H1 (cell line): Measurements from ENCODE around the gene BICD1. TPM values are rescaled to one million over a fixed set of nuclear protein-coding genes. Genes with fewer than 3 reads are reported as not detected.

Experiments
- CTCF ChIA-PET: fragments of 300-600 bp; sonication (Branson Sonifier 250); formaldehyde crosslinking; loops from one replicate; lab custom pipeline; 2021; ENCODE audit not compliant: partially characterized antibody; lab: Charles Lee
- POLR2A ChIA-PET: fragments of 300-600 bp; sonication (Branson Sonifier 250); formaldehyde crosslinking; loops from one replicate; lab custom pipeline; 2021; ENCODE audit warnings: inconsistent platforms; ENCODE audit not compliant: partially characterized antibody; lab: Charles Lee
- DNase-seq, 2 experiments: peaks; one replicate each; pipeline versions ENCODE4 v3.0.0 to v3.0.0-alpha.2; 2010 to 2022; ENCODE audit warnings: low spot score in 2 of 2, low read depth in 1 of 2, mixed read lengths in 1 of 2
- FAIRE-seq: peaks from 2 replicates; lab custom pipeline; 2011; peaks lifted over from hg19 to GRCh38; lab: Jason Lieb, UNC
- H2AFZ ChIP-seq: 2 replicates; pipeline ENCODE4 v1.8.1; 2012; ENCODE audit warnings: low read length, inconsistent platforms
- H2AK5ac ChIP-seq: 2 replicates; pipeline ENCODE4 v1.6.1; 2013; ENCODE audit warnings: low read depth, low read length
- H2BK120ac ChIP-seq: replicated peaks from 2 replicates; pipeline ENCODE3; 2013; ENCODE audit warnings: low read depth, low read length, inconsistent platforms
- H2BK12ac ChIP-seq: 2 replicates; pipeline ENCODE4 v1.6.1; 2013; ENCODE audit warnings: low read depth, low read length
- H2BK15ac ChIP-seq: 2 replicates; pipeline ENCODE4 v1.6.1; 2013; ENCODE audit warnings: low read length
- H2BK20ac ChIP-seq: 2 replicates; pipeline ENCODE4 v1.6.1; 2013; ENCODE audit warnings: low read length
- H2BK5ac ChIP-seq: 2 replicates; pipeline ENCODE4 v1.6.1; 2013; ENCODE audit warnings: low read depth, low read length
- H3K14ac ChIP-seq: 2 replicates; pipeline ENCODE4 v1.6.1; 2013; ENCODE audit warnings: inconsistent platforms; ENCODE audit not compliant: insufficient read length
- H3K18ac ChIP-seq: 2 replicates; pipeline ENCODE4 v1.6.1; 2013; ENCODE audit warnings: low read length; ENCODE audit errors: extremely low read depth
- H3K23ac ChIP-seq: 2 replicates; pipeline ENCODE4 v1.6.1; 2013; ENCODE audit warnings: inconsistent platforms; ENCODE audit not compliant: insufficient read length
- H3K23me2 ChIP-seq: 2 replicates; pipeline ENCODE4 v1.6.1; 2013; ENCODE audit warnings: low read depth, low read length
- H3K27ac ChIP-seq: 2 replicates; pipeline ENCODE4 v1.6.1; 2011; ENCODE audit warnings: low read depth, low read length, inconsistent platforms
- H3K27me3 ChIP-seq, 4 experiments: replicated peaks in 1 of 4; 1 replicate in 1 of 4; 2 replicates in 3 of 4; pipeline versions ENCODE4 v1.6.1 to v1.8.1; 2011 to 2013; ENCODE audit warnings: low read length in 3 of 4, mild to moderate bottlenecking in 3 of 4, inconsistent platforms in 2 of 4, mixed read lengths in 2 of 4, moderate library complexity in 1 of 4; ENCODE audit not compliant: control insufficient read depth in 3 of 4, insufficient read depth in 3 of 4; ENCODE audit errors: extremely low read depth in 1 of 4
- H3K36me3 ChIP-seq, 4 experiments: 2 replicates each; pipeline versions ENCODE4 v1.6.1 to v1.8.1; 2011 to 2013; ENCODE audit warnings: mild to moderate bottlenecking in 4 of 4, low read length in 3 of 4, moderate library complexity in 2 of 4, control low read depth in 1 of 4, inconsistent platforms in 1 of 4; ENCODE audit not compliant: insufficient read depth in 4 of 4, control insufficient read depth in 2 of 4
- H3K4ac ChIP-seq: replicated peaks from 2 replicates; pipeline ENCODE3; 2013; ENCODE audit warnings: low read length, low read depth, mixed read lengths, inconsistent platforms; ENCODE audit not compliant: insufficient read length
- H3K4me1 ChIP-seq, 4 experiments: replicated peaks in 1 of 4; 1 replicate in 1 of 4; 2 replicates in 3 of 4; pipeline versions ENCODE4 v1.6.1 to v1.8.1; 2011 to 2013; ENCODE audit warnings: low read length in 3 of 4, inconsistent platforms in 2 of 4, mixed read lengths in 1 of 4; ENCODE audit not compliant: insufficient read depth in 4 of 4, control insufficient read depth in 3 of 4
- H3K4me2 ChIP-seq, 2 experiments: 2 replicates each; pipeline versions ENCODE4 v1.6.1 to v1.8.1; 2011 to 2013; ENCODE audit warnings: low read depth in 2 of 2, low read length in 2 of 2, control low read depth in 1 of 2, inconsistent platforms in 1 of 2, mild to moderate bottlenecking in 1 of 2; ENCODE audit not compliant: insufficient read depth in 1 of 2
- H3K4me3 ChIP-seq, 4 experiments: fragments of 200-600, 300-600 bp in 1 of 4; sonication (generic), shearing (Covaris generic), sonication (Bioruptor Twin) in 1 of 4; 2 replicates each; pipeline versions ENCODE4 v1.5.1 to v1.8.1; 2011 to 2016; ENCODE audit warnings: low read length in 4 of 4, low read depth in 3 of 4, control low read depth in 2 of 4, inconsistent platforms in 2 of 4, mild to moderate bottlenecking in 2 of 4, mixed read lengths in 1 of 4, moderate library complexity in 1 of 4; ENCODE audit not compliant: insufficient read depth in 2 of 4; ENCODE audit errors: extremely low read depth in 1 of 4
- H3K56ac ChIP-seq: replicated peaks from 2 replicates; pipeline ENCODE3; 2013; ENCODE audit warnings: low read depth, mild to moderate bottlenecking, mixed read lengths, low read length, inconsistent platforms; ENCODE audit not compliant: insufficient read length
- H3K79me1 ChIP-seq: 2 replicates; pipeline ENCODE4 v1.6.1; 2013; ENCODE audit warnings: low read depth, low read length, control low read depth
- H3K79me2 ChIP-seq, 2 experiments: 2 replicates each; pipeline versions ENCODE4 v1.6.1 to v1.8.1; 2012 to 2013; ENCODE audit warnings: low read length in 2 of 2, mild to moderate bottlenecking in 2 of 2, inconsistent platforms in 1 of 2; ENCODE audit not compliant: insufficient read depth in 2 of 2, control insufficient read depth in 1 of 2
- H3K9ac ChIP-seq, 4 experiments: replicated peaks in 1 of 4; 1 replicate in 1 of 4; 2 replicates in 3 of 4; pipeline versions ENCODE4 v1.6.1 to v1.8.1; 2011 to 2013; ENCODE audit warnings: low read depth in 3 of 4, low read length in 3 of 4, control low read depth in 2 of 4, mild to moderate bottlenecking in 2 of 4, moderate library complexity in 2 of 4, inconsistent platforms in 1 of 4; ENCODE audit errors: extremely low read depth in 1 of 4
- H3K9me3 ChIP-seq, 2 experiments: 2 replicates each; pipeline versions ENCODE4 v1.6.1 to v1.8.1; 2012 to 2013; ENCODE audit warnings: mild to moderate bottlenecking in 2 of 2, moderate library complexity in 2 of 2, control low read depth in 1 of 2, inconsistent platforms in 1 of 2, low read depth in 1 of 2, low read length in 1 of 2, mixed read lengths in 1 of 2; ENCODE audit not compliant: insufficient read depth in 2 of 2
- H4K20me1 ChIP-seq, 2 experiments: replicated peaks in 1 of 2; 2 replicates each; pipeline versions ENCODE3 to v1.8.1; 2011 to 2013; ENCODE audit warnings: inconsistent platforms in 2 of 2, low read length in 2 of 2, mild to moderate bottlenecking in 1 of 2; ENCODE audit not compliant: insufficient read depth in 2 of 2, control insufficient read depth in 1 of 2
- H4K5ac ChIP-seq: 2 replicates; pipeline ENCODE4 v1.6.1; 2013; ENCODE audit warnings: low read length, low read depth, mixed read lengths, inconsistent platforms; ENCODE audit not compliant: insufficient read length
- H4K8ac ChIP-seq: 2 replicates; pipeline ENCODE4 v1.8.0; 2013; ENCODE audit warnings: mild to moderate bottlenecking, moderate library complexity, low read length, inconsistent platforms; ENCODE audit not compliant: insufficient read depth; ENCODE audit errors: extremely low read depth
- H4K91ac ChIP-seq: replicated peaks from 2 replicates; pipeline ENCODE3; 2013; ENCODE audit warnings: low read length, mixed read lengths, inconsistent platforms; ENCODE audit not compliant: insufficient read length
- BACH1 ChIP-seq: IDR thresholded peaks from 2 replicates; pipeline ENCODE4 v1.6.1; 2012; ENCODE audit warnings: low read length, improper control_type of control experiment
- BCL11A ChIP-seq, 2 experiments: IDR thresholded peaks; one replicate each; pipeline ENCODE4 v1.6.1; 2011; ENCODE audit warnings: low read depth in 2 of 2, low read length in 2 of 2, mild to moderate bottlenecking in 2 of 2
- EP300 ChIP-seq, 2 experiments: IDR thresholded peaks; 1 replicate in 1 of 2; 2 replicates in 1 of 2; pipeline ENCODE4 v1.6.1; 2011 to 2012; ENCODE audit warnings: low read depth in 2 of 2, low read length in 2 of 2, mild to moderate bottlenecking in 2 of 2, borderline replicate concordance in 1 of 2, inconsistent platforms in 1 of 2, moderate library complexity in 1 of 2
- JUN ChIP-seq: IDR thresholded peaks from 2 replicates; pipeline ENCODE4 v1.6.1; 2011; ENCODE audit warnings: low read depth, mild to moderate bottlenecking, improper control_type of control experiment, low read length
- RXRA ChIP-seq: IDR thresholded peaks from 2 replicates; pipeline ENCODE4 v1.6.1; 2011; ENCODE audit warnings: low read depth, mild to moderate bottlenecking, low read length, moderate library complexity; ENCODE audit not compliant: insufficient read depth
- SIN3A ChIP-seq, 2 experiments: IDR thresholded peaks in 1 of 2; conservative IDR thresholded peaks in 1 of 2; 2 replicates each; pipeline ENCODE4 v1.6.1; 2011 to 2012; ENCODE audit warnings: low read length in 2 of 2, improper control_type of control experiment in 1 of 2, low read depth in 1 of 2, mild to moderate bottlenecking in 1 of 2
- TAF1 ChIP-seq: IDR thresholded peaks from 2 replicates; pipeline ENCODE4 v1.6.1; 2011; ENCODE audit warnings: mild to moderate bottlenecking, low read depth, low read length
- TAF7 ChIP-seq: optimal IDR thresholded peaks from 2 replicates; pipeline ENCODE3; 2011; ENCODE audit warnings: low read depth, mild to moderate bottlenecking, inconsistent platforms, low read length, moderate library complexity, borderline replicate concordance
- ZNF274 ChIP-seq: IDR thresholded peaks from 2 replicates; pipeline ENCODE4 v1.7.0; 2012; ENCODE audit warnings: low read length, borderline replicate concordance; ENCODE audit errors: extremely low read depth
- WGBS, 2 experiments: shearing (Covaris generic) in 1 of 2; methylation state at CpG; one replicate each; pipeline versions ENCODE4 v1.1.6 to v1.1.7; 2013 to 2015; ENCODE audit warnings: low lambda C conversion rate in 2 of 2, mixed read lengths in 2 of 2, inconsistent platforms in 1 of 2, low coverage in 1 of 2, missing lambda C conversion rate in 1 of 2; ENCODE audit not compliant: insufficient replicate concordance in 2 of 2, insufficient coverage in 1 of 2, insufficient read length in 1 of 2; ENCODE audit errors: extremely low coverage in 1 of 2, missing lambda C conversion rate in 1 of 2; 5-methylcytosine and 5-hydroxymethylcytosine counted together
- polyA plus RNA-seq, 7 experiments: library from polyadenylated mRNA; depleted of rRNA in 3 of 7; stranded (reverse) in 5 of 7; unstranded in 2 of 7; fragments of >200 nt in 5 of 7; fragments of 200-250 nt in 2 of 7; gene quantifications; 1 replicate in 5 of 7; 2 replicates in 1 of 7; 4 replicates in 1 of 7; pipeline versions ENCODE4 v1.2.1 to v1.2.3, GENCODE V29; 2011 to 2013; ENCODE audit warnings: missing spikeins in 2 of 7, mixed read lengths in 2 of 7
- total RNA-seq: library from RNA; stranded (reverse); fragmentation: NEBNext Ultra II Directional; extraction: Animal tissue kit (Norgen Biotek cat#: 25700); gene quantifications from 2 replicates; pipeline ENCODE4 v1.2.1, GENCODE V29; 2021
- TF ChIP-seq, protein P1 (sequence below): IDR thresholded peaks from 2 replicates; pipeline ENCODE4 v1.6.1; 2012; ENCODE audit warnings: low read length, inconsistent platforms

Gene BICD1
- total and polyA plus RNA-seq, 2 of the 8 experiments (the other 6 are each of a cell fraction or from before 2014, with no cell fraction given), result 34.1 to 58.4 TPM

DNA sequence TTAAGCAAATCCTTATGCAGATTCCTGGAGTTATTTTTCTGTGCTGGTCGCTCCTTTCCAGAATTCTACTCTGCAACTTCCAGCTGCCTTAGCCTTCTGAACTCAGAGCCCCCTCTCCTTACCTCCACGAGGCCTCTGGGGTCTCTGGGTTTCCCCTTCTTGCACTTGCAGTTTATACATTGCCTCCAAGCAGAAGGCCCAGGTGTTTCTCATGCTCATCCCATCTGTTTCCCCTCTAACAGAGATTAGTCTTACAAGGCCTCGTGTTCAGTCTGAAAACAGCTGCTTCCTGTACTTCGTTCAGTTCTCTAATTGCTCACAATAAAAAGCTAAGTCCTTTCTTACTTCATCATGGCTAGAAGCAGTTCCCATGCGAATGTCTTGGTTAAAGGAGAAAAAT is 158.3 kb downstream of the BICD1 start:
- H3K4me3 ChIP-seq, result no peak overlapping the region
- no peak overlapping the region for H2BK120ac ChIP-seq
- no peak overlapping the region for H2AFZ ChIP-seq
- FAIRE-seq, result no peak
- H3K14ac ChIP-seq, result no peak overlapping the region
- H2AK5ac ChIP-seq, result no peak overlapping the region
- no peak overlapping the region for H3K27ac ChIP-seq
- no peaks in the 10 kb centered on the region for H3K27me3 ChIP-seq
- no peaks in the 10 kb centered on the region for H3K23me2 ChIP-seq
- H3K79me1 ChIP-seq, result no peaks in the 10 kb centered on the region
- H3K79me2 ChIP-seq, result peaks cover 0 to 2% of the 10 kb centered on the region in 2 experiments; a peak in 1 of 4 replicates
- H3K23ac ChIP-seq, result no peak overlapping the region
- no peak overlapping the region for H3K9ac ChIP-seq
- H3K9me3 ChIP-seq, result no peaks in the 10 kb centered on the region
- H4K8ac ChIP-seq, result no peak overlapping the region
- no peak for DNase-seq
- 82% methylated on average over 5 of the region's 5 CpGs; no CpG with 5 or more reads in 1 of the 2 experiments for WGBS, 2 experiments
- H2BK5ac ChIP-seq, result no peak overlapping the region
- H3K56ac ChIP-seq, result no peak overlapping the region
- H3K18ac ChIP-seq, result no peak overlapping the region
- ChIA-PET CTCF (interaction anchor here (0.7 to 1.4 kb wide), 4 partner anchors 9 to 47 kb away, joined by 3 to 4 read pairs (median 3); no protein-coding TSS in a partner anchor), POLR2A (interaction anchor here (1.0 kb wide), 1 partner anchor 158 kb away, joined by 3 read pairs; the partner anchor contains the start of gene BICD1)
- H2BK12ac ChIP-seq, result no peak overlapping the region
- no peak overlapping the region for H2BK20ac ChIP-seq
- no peak overlapping the region for H4K5ac ChIP-seq
- H3K4me2 ChIP-seq, result no peak overlapping the region
- no peaks in the 10 kb centered on the region; a peak in 1 of 7 replicates for H3K4me1 ChIP-seq
- no peaks in the 10 kb centered on the region for H4K20me1 ChIP-seq
- H2BK15ac ChIP-seq, result no peak overlapping the region
- no peak overlapping the region for H4K91ac ChIP-seq
- no peak overlapping the region for H3K4ac ChIP-seq
- 0 out of 8 replicates have a peak, but pooled peaks cover 0 to 3% (median 0%) of the 10 kb centered on the region in 4 experiments for H3K36me3 ChIP-seq
- TF ChIP-seq, protein P1, sequence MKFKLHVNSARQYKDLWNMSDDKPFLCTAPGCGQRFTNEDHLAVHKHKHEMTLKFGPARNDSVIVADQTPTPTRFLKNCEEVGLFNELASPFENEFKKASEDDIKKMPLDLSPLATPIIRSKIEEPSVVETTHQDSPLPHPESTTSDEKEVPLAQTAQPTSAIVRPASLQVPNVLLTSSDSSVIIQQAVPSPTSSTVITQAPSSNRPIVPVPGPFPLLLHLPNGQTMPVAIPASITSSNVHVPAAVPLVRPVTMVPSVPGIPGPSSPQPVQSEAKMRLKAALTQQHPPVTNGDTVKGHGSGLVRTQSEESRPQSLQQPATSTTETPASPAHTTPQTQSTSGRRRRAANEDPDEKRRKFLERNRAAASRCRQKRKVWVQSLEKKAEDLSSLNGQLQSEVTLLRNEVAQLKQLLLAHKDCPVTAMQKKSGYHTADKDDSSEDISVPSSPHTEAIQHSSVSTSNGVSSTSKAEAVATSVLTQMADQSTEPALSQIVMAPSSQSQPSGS, result no peak
- TF ChIP-seq SIN3A (conservative IDR thresholded peaks at IDR 0.05 in 1 of 2, IDR thresholded peaks at IDR 0.05 in 1 of 2; ENCODE audit: low read depth in 1 of 2, low read length in 2 of 2), result no peak
- TF ChIP-seq BACH1, result no peak
- no peak for TF ChIP-seq BCL11A (IDR thresholded peaks at IDR 0.05; ENCODE audit: low read depth in 2 of 2, low read length in 2 of 2)
- TF ChIP-seq TAF1, result no peak
- TF ChIP-seq TAF7, result no peak
- no peak for TF ChIP-seq ZNF274
- no peak for TF ChIP-seq RXRA
- TF ChIP-seq JUN, result no peak
- no peak for TF ChIP-seq EP300 (IDR thresholded peaks at IDR 0.05; ENCODE audit: borderline replicate concordance in 1 of 2, low read depth in 2 of 2, low read length in 2 of 2)
